H1 (cell line): ENCODE results near the gene CCNJ. TPM values are rescaled to one million over a fixed set of nuclear protein-coding genes. Genes with fewer than 3 reads are reported as not detected.

ENCODE experiments used
- CHD7 ChIP-seq: fragments of 300-600 bp; sonication (generic); IDR thresholded peaks from 2 replicates; pipeline ENCODE4 v1.7.1; 2012; ENCODE audit warnings: low read length, moderate library complexity, mild to moderate bottlenecking, inconsistent platforms; ENCODE audit not compliant: insufficient replicate concordance
- polyA plus RNA-seq, 7 experiments: library from polyadenylated mRNA; depleted of rRNA in 3 of 7; stranded (reverse) in 5 of 7; unstranded in 2 of 7; fragments of >200 nt in 5 of 7; fragments of 200-250 nt in 2 of 7; gene quantifications; 1 replicate in 5 of 7; 2 replicates in 1 of 7; 4 replicates in 1 of 7; pipeline versions ENCODE4 v1.2.1 to v1.2.3, GENCODE V29; 2011 to 2013; ENCODE audit warnings: missing spikeins in 2 of 7, mixed read lengths in 2 of 7
- total RNA-seq: library from RNA; stranded (reverse); fragmentation: NEBNext Ultra II Directional; extraction: Animal tissue kit (Norgen Biotek cat#: 25700); gene quantifications from 2 replicates; pipeline ENCODE4 v1.2.1, GENCODE V29; 2021

The CCNJ gene
- total and polyA plus RNA-seq, 2 of the 8 experiments (the other 6 are each of a cell fraction or from before 2014, with no cell fraction given) = 31.4 to 34.7 TPM

- no peak for TF ChIP-seq CHD7
These were observed 2.2 kb upstream of the CCNJ start (continued) for GRCh38 chr10:96041146-96041545.
